ENCODE results near the gene CTNND2.

- TF ChIP-seq CTCF (conservative IDR thresholded peaks at IDR 0.05) (no peak), ZFX (IDR thresholded peaks at IDR 0.05) (no peak)
Observed at GRCh38 chr5:11724940-11725339, 179.3 kb downstream of the CTNND2 start.

All from C4-2B (cell line).